MCF 10A (cell line): ENCODE results near the gene MAN2A2. TPM values are rescaled to one million over a fixed set of nuclear protein-coding genes. Genes with fewer than 3 reads are reported as not detected.

Experiments
- BruUV-seq: library from RNA; stranded (reverse); fragments of 400-500 nt; replicated peaks from 2 replicates; lab custom pipeline; 2021; lab: Mats Ljungman, UMichigan
- CTCF ChIA-PET: fragments of 300-600 bp; sonication (Branson Sonifier 250); formaldehyde crosslinking; extraction: SDS; loops from one replicate; lab custom pipeline; 2021; ENCODE audit warnings: antibody characterized with exemption, inconsistent platforms; lab: Yijun Ruan, JAX
- POLR2A ChIA-PET: fragments of 300-600, 350-650 bp; sonication (Branson Sonifier 250); formaldehyde crosslinking; extraction: SDS; loops from one replicate; lab custom pipeline; 2020; ENCODE audit warnings: antibody characterized with exemption, inconsistent platforms; lab: Yijun Ruan, JAX
- DNase-seq: peaks from one replicate; pipeline ENCODE4 v3.0.0-alpha.2; 2018; ENCODE audit not compliant: unreplicated experiment
- H3K27ac Mint-ChIP-seq: one replicate; pipeline ENCODE4 v1.8.0; 2022; ENCODE audit warnings: mild to moderate bottlenecking, low read depth, mixed read lengths; ENCODE audit not compliant: unreplicated experiment
- H3K27me3 Mint-ChIP-seq: one replicate; pipeline ENCODE4 v1.8.0; 2022; ENCODE audit warnings: mixed read lengths; ENCODE audit not compliant: insufficient read depth, unreplicated experiment
- H3K36me3 Mint-ChIP-seq: one replicate; pipeline ENCODE4 v1.8.0; 2022; ENCODE audit warnings: mild to moderate bottlenecking, moderate library complexity, mixed read lengths; ENCODE audit not compliant: insufficient read depth, unreplicated experiment
- H3K4me1 Mint-ChIP-seq: one replicate; pipeline ENCODE4 v1.8.0; 2022; ENCODE audit warnings: mixed read lengths; ENCODE audit not compliant: insufficient read depth, unreplicated experiment
- H3K4me3 Mint-ChIP-seq: one replicate; pipeline ENCODE4 v1.8.0; 2022; ENCODE audit warnings: mild to moderate bottlenecking, moderate library complexity, mixed read lengths; ENCODE audit not compliant: unreplicated experiment
- H3K9me3 Mint-ChIP-seq: one replicate; pipeline ENCODE4 v1.8.0; 2022; ENCODE audit warnings: mixed read lengths; ENCODE audit not compliant: unreplicated experiment
- intact Hi-C: fragments of 100-400 bp; cut with micrococcal nuclease; formaldehyde crosslinking; loops from 2 replicates; pipeline ENCODE4 v1.14.1; 2022
- total RNA-seq: library from RNA; stranded (reverse); gene quantifications from 2 replicates; pipeline ENCODE4 v1.2.3, GENCODE V29; 2022
- TF ChIP-seq, protein P1 (sequence below): fragments of 200-600 bp; IDR thresholded peaks from one replicate; pipeline ENCODE4 v1.8.0; 2022; ENCODE audit warnings: antibody characterized with exemption, mild to moderate bottlenecking; ENCODE audit not compliant: unreplicated experiment

The MAN2A2 gene
- total RNA-seq, 1 experiment from 2014 or later = 42.4 TPM

DNA sequence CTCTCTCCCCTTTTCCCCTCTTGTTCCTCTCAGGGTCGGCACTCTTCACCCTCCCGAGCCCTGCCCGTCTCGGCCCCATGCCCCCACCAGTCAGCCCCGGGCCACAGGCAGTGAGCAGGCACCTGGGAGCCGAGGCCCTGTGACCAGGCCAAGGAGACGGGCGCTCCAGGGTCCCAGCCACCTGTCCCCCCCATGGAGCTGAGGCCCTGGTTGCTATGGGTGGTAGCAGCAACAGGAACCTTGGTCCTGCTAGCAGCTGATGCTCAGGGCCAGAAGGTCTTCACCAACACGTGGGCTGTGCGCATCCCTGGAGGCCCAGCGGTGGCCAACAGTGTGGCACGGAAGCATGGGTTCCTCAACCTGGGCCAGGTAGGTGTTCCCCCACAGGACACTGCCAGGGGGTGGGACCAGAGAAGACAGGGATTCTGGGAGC, 27.5 kb upstream of the MAN2A2 start:
- no peak overlapping the region for H3K27ac Mint-ChIP-seq
- ChIA-PET CTCF (interaction anchor here (0.6 to 1.5 kb wide), 3 partner anchors 9 to 189 kb away, joined by 4 to 5 read pairs (median 4); no protein-coding TSS in a partner anchor), POLR2A (no interaction called here)
- H3K36me3 Mint-ChIP-seq = peaks cover 44% of the 10 kb centered on the region
- TF ChIP-seq, protein P1, sequence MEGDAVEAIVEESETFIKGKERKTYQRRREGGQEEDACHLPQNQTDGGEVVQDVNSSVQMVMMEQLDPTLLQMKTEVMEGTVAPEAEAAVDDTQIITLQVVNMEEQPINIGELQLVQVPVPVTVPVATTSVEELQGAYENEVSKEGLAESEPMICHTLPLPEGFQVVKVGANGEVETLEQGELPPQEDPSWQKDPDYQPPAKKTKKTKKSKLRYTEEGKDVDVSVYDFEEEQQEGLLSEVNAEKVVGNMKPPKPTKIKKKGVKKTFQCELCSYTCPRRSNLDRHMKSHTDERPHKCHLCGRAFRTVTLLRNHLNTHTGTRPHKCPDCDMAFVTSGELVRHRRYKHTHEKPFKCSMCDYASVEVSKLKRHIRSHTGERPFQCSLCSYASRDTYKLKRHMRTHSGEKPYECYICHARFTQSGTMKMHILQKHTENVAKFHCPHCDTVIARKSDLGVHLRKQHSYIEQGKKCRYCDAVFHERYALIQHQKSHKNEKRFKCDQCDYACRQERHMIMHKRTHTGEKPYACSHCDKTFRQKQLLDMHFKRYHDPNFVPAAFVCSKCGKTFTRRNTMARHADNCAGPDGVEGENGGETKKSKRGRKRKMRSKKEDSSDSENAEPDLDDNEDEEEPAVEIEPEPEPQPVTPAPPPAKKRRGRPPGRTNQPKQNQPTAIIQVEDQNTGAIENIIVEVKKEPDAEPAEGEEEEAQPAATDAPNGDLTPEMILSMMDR = no peak
- intact Hi-C loops = no loop called here
- no peaks in the 10 kb centered on the region for H3K27me3 Mint-ChIP-seq
- no peak overlapping the region for H3K4me3 Mint-ChIP-seq
- no peaks in the 10 kb centered on the region for H3K9me3 Mint-ChIP-seq
- no peaks in the 10 kb centered on the region for H3K4me1 Mint-ChIP-seq
- BruUV-seq = no TSS peak
- no peak for DNase-seq

GRCh38 chr15:90876046-90876445, 27.1 kb upstream of the MAN2A2 start:
- POLR2A ChIA-PET = no interaction called here
- intact Hi-C loops = no loop called here
- Mint-ChIP-seq H3K27ac (no peak overlapping the region), H3K27me3 (no peaks in the 10 kb centered on the region), H3K4me1 (no peaks in the 10 kb centered on the region), H3K4me3 (no peak overlapping the region), H3K36me3 (peaks cover 44% of the 10 kb centered on the region), H3K9me3 (no peaks in the 10 kb centered on the region)
- TF ChIP-seq, protein P1 = no peak
- no peak for DNase-seq
- CTCF ChIA-PET = interaction anchor here (0.6 to 1.5 kb wide), 2 partner anchors 9 to 189 kb away, joined by 4 to 5 read pairs; no protein-coding TSS in a partner anchor
- no TSS peak for BruUV-seq

GRCh38 chr15:90876512-90877170, 26.5 kb upstream of the MAN2A2 start:
- Mint-ChIP-seq H3K4me3 (no peak overlapping the region), H3K9me3 (no peaks in the 10 kb centered on the region), H3K36me3 (peaks cover 44% of the 10 kb centered on the region), H3K27ac (no peak overlapping the region), H3K27me3 (no peaks in the 10 kb centered on the region), H3K4me1 (no peaks in the 10 kb centered on the region)
- ChIA-PET CTCF (interaction anchor here (1.5 kb wide), 1 partner anchor 8 kb away, joined by 5 read pairs; no protein-coding TSS in a partner anchor), POLR2A (no interaction called here)
- no TSS peak for BruUV-seq
- no peak for DNase-seq
- TF ChIP-seq, protein P1 = no peak
- intact Hi-C loops = no loop called here

GRCh38 chr15:90877315-90877714, 25.8 kb upstream of the MAN2A2 start:
- Mint-ChIP-seq H3K27me3 (no peaks in the 10 kb centered on the region), H3K4me1 (no peaks in the 10 kb centered on the region), H3K27ac (no peak overlapping the region), H3K36me3 (peaks cover 44% of the 10 kb centered on the region), H3K4me3 (no peak overlapping the region), H3K9me3 (no peaks in the 10 kb centered on the region)
- intact Hi-C loops = no loop called here
- TF ChIP-seq, protein P1 = no peak
- no peak for DNase-seq
- CTCF ChIA-PET = interaction anchor here (0.6 kb wide), 1 partner anchor 143 kb away, joined by 4 read pairs; no protein-coding TSS in a partner anchor
- POLR2A ChIA-PET = interaction anchor here (0.7 kb wide), 1 partner anchor 194 kb away, joined by 3 read pairs; no protein-coding TSS in a partner anchor
- no TSS peak for BruUV-seq
